ENCODE data around the gene CSNK1D. TPM values are rescaled to one million over a fixed set of nuclear protein-coding genes. Genes with fewer than 3 reads are reported as not detected.

Gene CSNK1D
- polyA plus RNA-seq, 4 donors: 88.6 to 125 (median 117) TPM

- DNase-seq (ENCODE audit: low read depth in 4 of 4, low spot score in 3 of 4): no peak
Observed at GRCh38 chr17:82311971-82312370, 38.5 kb upstream of the CSNK1D start.

DNA sequence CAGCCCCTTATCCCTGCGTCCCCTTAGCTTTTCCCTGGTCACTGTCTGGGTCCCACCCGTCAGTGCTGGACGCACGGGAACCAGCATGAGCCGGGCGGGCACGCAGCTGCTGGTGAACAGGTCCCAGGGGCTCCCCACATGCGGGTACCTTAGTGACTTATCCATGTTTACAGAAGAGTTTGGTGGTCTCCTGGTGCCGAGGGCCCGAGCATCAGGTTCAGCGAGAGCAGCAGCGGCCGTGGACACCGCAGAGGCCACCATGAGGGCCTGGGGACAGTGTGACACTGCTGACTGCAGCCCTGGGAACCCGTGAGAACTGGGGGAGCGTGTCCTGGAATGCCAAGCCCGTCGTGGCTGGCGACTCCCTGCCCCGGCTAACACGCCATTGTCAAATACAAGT, 37.4 kb upstream of the CSNK1D start:
- DNase-seq (ENCODE audit: low read depth in 4 of 4, low spot score in 3 of 4): no peak

- DNase-seq (ENCODE audit: low read depth in 4 of 4, low spot score in 3 of 4): no peak
Observed at GRCh38 chr17:82309656-82310570, 36.4 kb upstream of the CSNK1D start.

GRCh38 chr17:82305727-82306300, 32.3 kb upstream of the CSNK1D start:
- DNase-seq (ENCODE audit: low read depth in 4 of 4, low spot score in 3 of 4): no peak

GRCh38 chr17:82304826-82305726, 31.6 kb upstream of the CSNK1D start:
- no peak for DNase-seq (ENCODE audit: low read depth in 4 of 4, low spot score in 3 of 4)

GRCh38 chr17:82303944-82304808, 30.7 kb upstream of the CSNK1D start:
- no peak for DNase-seq (ENCODE audit: low read depth in 4 of 4, low spot score in 3 of 4)

DNA sequence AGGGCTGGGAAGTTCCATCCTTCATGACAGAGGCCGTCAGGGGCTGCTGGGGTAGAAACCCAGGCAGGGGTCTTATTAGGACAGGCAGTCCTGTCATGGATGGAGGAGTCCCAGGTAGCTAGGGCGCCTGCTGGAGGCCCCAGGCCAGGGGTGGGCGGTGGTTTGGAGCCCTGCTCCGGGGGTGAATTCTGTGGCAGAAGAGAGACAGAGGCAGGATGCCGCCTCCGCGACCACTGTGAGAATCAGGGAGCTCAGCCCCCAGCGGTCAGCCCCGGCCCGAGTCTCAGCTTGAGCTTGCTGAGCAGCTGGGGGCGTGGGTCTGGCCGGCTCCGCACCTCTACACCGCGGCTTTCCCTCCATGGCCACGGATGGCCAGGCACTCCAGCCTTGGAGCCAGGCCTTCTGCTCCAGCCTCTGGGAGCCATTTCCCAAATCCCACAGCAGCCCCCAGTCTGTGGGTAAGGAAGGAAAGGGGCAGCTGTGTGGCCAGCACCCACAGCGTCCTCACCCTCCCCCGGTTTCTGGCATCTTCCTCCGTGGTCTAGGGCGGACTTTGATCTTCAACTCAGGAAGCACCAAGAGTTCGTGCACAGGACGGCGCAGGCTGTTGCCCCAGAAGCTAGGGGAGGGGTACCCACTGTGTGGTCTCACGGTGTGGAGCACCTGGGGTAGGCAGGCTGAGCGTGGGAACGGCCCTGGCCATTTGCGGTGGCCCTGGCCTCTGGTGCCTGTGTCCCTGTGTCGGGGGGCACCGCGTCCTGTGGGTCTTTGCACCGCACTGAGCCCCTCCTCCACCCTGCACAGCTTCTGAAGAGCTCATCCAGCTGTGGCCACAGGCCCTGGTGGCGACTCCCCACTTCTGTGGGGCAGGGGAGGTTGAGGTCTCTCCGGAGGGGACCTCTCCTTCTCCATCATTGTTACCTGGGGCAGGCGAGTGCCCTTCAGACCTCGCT, 29.8 kb upstream of the CSNK1D start:
- no peak for DNase-seq (ENCODE audit: low read depth in 4 of 4, low spot score in 3 of 4)

- no peak for DNase-seq (ENCODE audit: low read depth in 4 of 4, low spot score in 3 of 4)
Observed at GRCh38 chr17:82302568-82302963, 29.1 kb upstream of the CSNK1D start.

DNA sequence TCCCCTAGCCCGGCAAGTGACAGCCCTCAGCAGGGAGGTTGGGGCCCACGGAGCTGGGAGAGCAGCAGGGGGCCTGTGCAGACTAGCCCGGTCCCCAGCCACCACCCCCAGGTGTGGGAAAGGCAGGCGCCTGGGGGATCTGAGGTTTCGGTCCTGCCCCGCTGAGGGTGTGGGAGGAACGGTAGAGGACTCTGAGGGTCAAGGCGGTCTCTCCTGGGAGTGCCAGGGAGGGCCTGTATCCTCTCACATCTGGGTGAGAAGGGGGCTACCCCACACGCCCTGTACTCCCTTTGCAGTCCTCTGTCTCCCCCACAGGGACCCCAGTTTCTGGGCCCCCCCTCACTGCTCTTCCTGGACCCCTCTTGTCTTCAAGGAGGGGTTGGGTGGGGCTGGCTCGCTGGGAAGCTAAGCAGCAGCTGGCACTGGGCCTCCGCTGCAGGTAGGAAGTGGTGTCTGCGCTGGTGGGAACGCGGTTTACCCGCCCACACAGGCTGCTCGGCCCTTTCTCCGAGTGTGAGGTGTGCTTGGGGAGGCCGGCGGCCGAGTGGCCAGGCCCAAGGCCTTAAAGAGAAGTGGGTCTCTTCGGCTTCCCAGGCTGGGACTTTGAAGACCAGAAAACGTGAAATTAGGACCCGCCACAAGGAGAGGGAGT, 28.5 kb upstream of the CSNK1D start:
- no peak for DNase-seq (ENCODE audit: low read depth in 4 of 4, low spot score in 3 of 4)

GRCh38 chr17:82301300-82301915, 27.9 kb upstream of the CSNK1D start:
- DNase-seq (ENCODE audit: low read depth in 4 of 4, low spot score in 3 of 4): no peak

DNA sequence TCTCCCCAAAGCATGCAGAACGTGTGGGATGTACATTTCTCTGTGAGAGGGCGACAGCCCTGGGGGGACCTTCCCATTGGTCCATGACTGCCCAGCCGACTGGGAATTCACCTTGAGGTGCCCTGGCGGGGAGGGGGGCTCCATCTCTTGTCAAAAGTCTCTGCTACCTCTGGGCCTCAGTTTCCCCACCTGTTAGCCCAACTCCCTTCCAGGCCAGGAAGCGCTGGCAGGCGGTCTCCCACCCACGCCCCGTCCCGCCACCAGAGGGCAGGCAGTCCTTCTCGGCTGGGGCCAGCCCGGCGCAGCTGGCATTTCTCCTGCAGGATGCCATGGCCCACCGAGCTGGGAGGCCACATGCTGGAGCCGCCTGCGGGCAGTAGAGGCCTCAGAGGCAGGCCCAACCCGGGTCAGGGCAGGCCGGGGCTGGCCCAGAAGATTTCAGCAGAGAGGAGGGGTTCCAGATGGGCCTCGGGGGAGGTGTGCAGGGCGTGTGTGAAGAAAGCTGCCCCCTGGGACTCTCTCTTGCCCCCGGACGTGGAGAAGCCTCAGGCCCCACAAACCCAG, 27.3 kb upstream of the CSNK1D start:
- DNase-seq (ENCODE audit: low read depth in 4 of 4, low spot score in 3 of 4): peak in 1 of 4 donors; percentile 53

GRCh38 chr17:82300228-82300627, 26.7 kb upstream of the CSNK1D start:
- DNase-seq (ENCODE audit: low read depth in 4 of 4, low spot score in 3 of 4): no peak

- DNase-seq (ENCODE audit: low read depth in 4 of 4, low spot score in 3 of 4): no peak
Observed at GRCh38 chr17:82299452-82299851, 26.0 kb upstream of the CSNK1D start.

GRCh38 chr17:82298538-82299421, 25.3 kb upstream of the CSNK1D start:
- no peak for DNase-seq (ENCODE audit: low read depth in 4 of 4, low spot score in 3 of 4)

DNA sequence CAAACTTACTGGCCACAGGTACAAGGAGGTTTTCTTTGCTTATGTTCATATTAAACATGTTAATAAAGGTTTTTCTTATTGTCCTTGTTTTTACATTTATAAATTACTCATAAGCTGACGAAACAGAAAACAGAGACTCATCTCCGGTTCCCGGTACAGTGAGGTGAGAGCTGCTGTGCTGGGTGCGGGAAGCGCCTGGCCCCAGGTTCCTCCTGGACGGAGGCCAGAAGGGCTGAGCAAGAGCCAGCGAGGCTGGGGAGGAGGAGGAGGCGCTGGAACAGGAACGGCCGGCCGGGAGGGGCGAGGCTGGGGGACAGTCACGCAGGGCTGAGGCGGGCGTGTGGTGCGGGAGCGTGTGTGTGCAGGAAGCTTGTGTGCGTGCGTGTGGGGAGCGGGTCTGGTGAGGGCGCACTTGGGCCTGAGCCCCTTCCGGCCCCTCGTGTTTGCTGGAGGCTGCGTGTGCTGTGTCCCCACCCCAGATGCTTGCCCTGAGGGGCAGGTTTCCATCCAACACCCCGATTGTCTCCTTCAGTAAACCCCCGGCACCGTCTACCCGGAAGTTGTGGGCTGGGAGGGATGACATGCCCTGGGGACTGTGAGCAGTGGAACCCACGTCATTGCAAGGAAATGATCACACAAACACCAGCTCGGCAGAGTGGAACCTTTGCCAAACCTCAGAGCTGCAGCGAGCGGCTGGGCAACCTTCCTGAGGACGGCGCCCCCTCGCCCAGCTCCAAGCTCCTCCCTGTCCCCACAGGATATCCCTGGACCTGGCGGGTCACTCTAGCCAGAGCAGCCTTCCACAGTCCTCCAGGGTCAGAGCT, 24.4 kb upstream of the CSNK1D start:
- peak in 1 of 4 donors; percentile 35 for DNase-seq (ENCODE audit: low read depth in 4 of 4, low spot score in 3 of 4)

- no peak for DNase-seq (ENCODE audit: low read depth in 4 of 4, low spot score in 3 of 4)
Observed at GRCh38 chr17:82297280-82297713, 23.8 kb upstream of the CSNK1D start.
